VCaP (cell line): ENCODE results near the gene C22orf23.
A peak's percentile ranks its signal among the peaks of the same experiment; 100 is the strongest.

ENCODE experiments used
- H3K27ac ChIP-seq: fragments of 450-650 bp; 2 replicates; pipeline ENCODE4 v1.5.1; 2017
- TF ChIP-seq, protein P1 (sequence below): fragments of 450-650 bp; conservative IDR thresholded peaks from 2 replicates; pipeline ENCODE4 v1.5.1; 2017; ENCODE audit warnings: mild to moderate bottlenecking, moderate library complexity

Gene C22orf23

DNA sequence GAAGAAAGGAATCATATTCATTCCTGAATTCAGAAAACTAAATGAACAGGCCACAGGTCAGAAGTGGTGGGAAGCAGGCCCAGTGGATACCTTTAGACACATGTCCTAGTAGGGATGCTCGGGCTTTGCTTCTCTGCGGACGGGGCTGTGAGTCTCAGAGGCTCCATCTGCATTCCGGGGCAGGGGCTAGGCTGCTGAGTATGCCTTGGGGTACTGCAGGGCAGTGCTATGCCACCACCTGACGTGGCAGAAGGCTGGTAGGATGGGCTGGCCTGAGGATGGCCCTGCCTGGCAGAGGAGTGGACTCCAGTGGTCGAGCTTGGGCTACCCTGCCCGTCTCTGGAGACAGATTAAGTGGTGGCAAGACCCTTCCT is 9.6 kb downstream of the C22orf23 start:
- TF ChIP-seq, protein P1, sequence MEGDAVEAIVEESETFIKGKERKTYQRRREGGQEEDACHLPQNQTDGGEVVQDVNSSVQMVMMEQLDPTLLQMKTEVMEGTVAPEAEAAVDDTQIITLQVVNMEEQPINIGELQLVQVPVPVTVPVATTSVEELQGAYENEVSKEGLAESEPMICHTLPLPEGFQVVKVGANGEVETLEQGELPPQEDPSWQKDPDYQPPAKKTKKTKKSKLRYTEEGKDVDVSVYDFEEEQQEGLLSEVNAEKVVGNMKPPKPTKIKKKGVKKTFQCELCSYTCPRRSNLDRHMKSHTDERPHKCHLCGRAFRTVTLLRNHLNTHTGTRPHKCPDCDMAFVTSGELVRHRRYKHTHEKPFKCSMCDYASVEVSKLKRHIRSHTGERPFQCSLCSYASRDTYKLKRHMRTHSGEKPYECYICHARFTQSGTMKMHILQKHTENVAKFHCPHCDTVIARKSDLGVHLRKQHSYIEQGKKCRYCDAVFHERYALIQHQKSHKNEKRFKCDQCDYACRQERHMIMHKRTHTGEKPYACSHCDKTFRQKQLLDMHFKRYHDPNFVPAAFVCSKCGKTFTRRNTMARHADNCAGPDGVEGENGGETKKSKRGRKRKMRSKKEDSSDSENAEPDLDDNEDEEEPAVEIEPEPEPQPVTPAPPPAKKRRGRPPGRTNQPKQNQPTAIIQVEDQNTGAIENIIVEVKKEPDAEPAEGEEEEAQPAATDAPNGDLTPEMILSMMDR, result no peak
- H3K27ac ChIP-seq, result peak overlapping the region; percentile 60

DNA sequence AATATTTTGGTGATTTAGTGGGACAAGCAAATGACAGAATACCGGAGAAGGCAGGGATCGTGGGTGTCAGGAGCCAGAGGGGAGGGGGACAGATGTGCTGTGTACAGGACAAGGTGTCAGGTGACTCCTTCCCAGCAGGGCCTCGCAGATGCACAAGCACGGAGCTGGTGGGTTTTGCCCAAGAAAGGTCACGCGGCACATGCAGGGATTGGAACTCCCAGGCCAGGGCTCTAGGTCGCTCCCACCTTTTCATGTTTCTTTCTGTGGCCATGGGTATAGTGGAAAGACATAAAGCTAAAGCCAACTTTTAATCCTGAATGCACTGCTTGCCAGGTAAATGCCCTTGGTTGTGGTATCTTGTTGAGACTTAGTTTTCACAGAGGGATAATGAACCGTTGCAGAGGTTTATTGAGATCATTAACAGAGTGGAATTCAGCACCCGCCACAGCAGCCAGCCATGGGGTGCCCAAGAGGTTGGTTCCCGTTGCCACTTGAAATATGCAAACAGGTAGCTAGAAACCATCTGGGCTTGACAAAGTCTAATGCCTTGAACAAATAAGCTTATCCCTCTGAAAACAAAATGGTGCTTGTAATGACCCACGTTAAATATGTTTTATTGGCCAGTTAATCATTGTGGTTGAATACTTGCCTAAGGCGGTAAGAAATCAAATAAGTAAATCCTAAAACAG is 10.1 kb downstream of the C22orf23 start:
- peak overlapping the region; percentile 60 for H3K27ac ChIP-seq
- TF ChIP-seq, protein P1, result no peak

GRCh38 chr22:37942133-37942532 is 11.3 kb downstream of the C22orf23 start:
- 0 out of 2 replicates have a peak overlapping the region, but pooled peaks have one; percentile 60 for H3K27ac ChIP-seq
- TF ChIP-seq, protein P1, result no peak

GRCh38 chr22:37940698-37941376 is 12.6 kb downstream of the C22orf23 start:
- H3K27ac ChIP-seq, result no peak overlapping the region
- TF ChIP-seq, protein P1, result no peak

DNA sequence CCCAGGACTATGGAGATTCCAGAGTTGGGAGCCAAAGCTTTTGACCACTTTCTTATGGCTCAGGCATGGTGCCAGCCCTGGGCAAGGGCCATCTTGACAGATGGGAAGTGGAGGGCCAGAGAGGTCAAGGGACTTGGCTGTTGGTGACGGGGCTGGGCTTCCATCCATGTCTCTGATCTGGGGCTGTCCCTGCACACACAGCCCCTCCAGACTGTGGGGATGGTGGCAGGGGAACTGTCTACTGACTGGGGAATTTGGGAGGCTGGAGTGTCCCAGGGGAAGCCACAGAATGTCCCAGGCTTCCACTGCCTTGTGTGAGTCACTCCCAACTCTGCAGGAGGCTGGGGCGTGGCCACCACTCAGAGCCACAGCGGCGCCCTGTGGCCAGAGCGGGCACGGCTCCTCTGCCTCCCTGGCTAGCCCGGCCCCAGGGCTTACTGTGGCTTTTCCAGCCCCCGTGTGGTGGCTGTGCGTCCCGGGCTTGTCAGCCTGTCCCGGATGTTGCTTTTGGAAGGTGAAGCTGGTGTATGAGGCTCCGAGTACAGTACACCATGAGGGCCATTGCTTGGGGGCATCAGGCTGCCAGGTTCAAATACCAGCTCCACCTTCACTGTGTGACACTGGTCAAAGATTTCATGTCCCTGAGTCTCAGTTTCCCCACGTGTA is 19.6 kb downstream of the C22orf23 start:
- TF ChIP-seq, protein P1, result peak; percentile 97
- H3K27ac ChIP-seq, result peak overlapping the region; percentile 49

GRCh38 chr22:37932821-37933578 is 20.4 kb downstream of the C22orf23 start:
- TF ChIP-seq, protein P1, result no peak
- 0 out of 2 replicates have a peak overlapping the region, but pooled peaks have one; percentile 49 for H3K27ac ChIP-seq

DNA sequence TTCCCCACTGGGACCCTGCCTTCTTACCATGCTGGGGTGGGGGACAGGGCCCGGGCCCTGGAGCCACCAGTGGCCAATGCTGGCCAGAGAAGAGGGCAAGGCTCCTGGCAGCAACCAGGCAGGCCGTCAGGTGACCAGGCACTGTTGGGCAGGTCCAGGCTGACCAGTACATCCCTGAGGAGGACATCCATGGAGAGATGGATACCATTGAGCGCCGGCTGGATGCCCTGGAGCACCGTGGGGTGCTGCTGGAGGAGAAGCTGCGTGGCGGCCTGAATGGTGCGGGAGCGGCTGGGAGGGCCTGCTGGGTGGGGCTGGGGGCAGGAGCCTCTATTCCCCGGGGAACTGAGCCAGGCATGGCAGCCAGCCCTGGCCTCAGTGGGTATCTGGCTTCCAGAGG is 21.0 kb downstream of the C22orf23 start:
- no peak overlapping the region for H3K27ac ChIP-seq
- TF ChIP-seq, protein P1, result no peak
